ENCODE data around the gene MARCHF3. TPM values are rescaled to one million over a fixed set of nuclear protein-coding genes. Genes with fewer than 3 reads are reported as not detected.

Gene MARCHF3
- total RNA-seq, 1 experiment from 2014 or later, result 16.1 TPM

- no peak for TF ChIP-seq ATF6 (CRISPR knock-in tag; IDR thresholded peaks at IDR 0.05)
- no peak for TF ChIP-seq AFF4 (CRISPR knock-in tag; IDR thresholded peaks at IDR 0.05; ENCODE audit: borderline replicate concordance)
- TF ChIP-seq KAT7 (CRISPR knock-in tag; IDR thresholded peaks at IDR 0.05; ENCODE audit: borderline replicate concordance), result no peak
- no peak for TF ChIP-seq CREB1 (CRISPR knock-in tag; IDR thresholded peaks at IDR 0.05)
- TF ChIP-seq PRRX2 (CRISPR knock-in tag; IDR thresholded peaks at IDR 0.05), result no peak
- no peak for TF ChIP-seq USF1 (CRISPR knock-in tag; IDR thresholded peaks at IDR 0.05)
- TF ChIP-seq RELA (CRISPR knock-in tag; IDR thresholded peaks at IDR 0.05; ENCODE audit: borderline replicate concordance), result no peak
- TF ChIP-seq ZSCAN18 (CRISPR knock-in tag; IDR thresholded peaks at IDR 0.05), result no peak
- TF ChIP-seq SMAD4 (CRISPR knock-in tag; IDR thresholded peaks at IDR 0.05), result no peak
- TF ChIP-seq SP1 (CRISPR knock-in tag; conservative IDR thresholded peaks at IDR 0.05), result no peak
- TF ChIP-seq E2F1 (CRISPR knock-in tag; IDR thresholded peaks at IDR 0.05), result no peak
- TF ChIP-seq ZNF317 (CRISPR knock-in tag; IDR thresholded peaks at IDR 0.05; ENCODE audit: borderline replicate concordance, low read depth), result no peak
These were observed 35.3 kb downstream of the MARCHF3 start (continued) for GRCh38 chr5:126995039-126995438.

GRCh38 chr5:126994485-126994884, 35.9 kb downstream of the MARCHF3 start:
- POLR2A ChIA-PET, result interaction anchor here (0.8 kb wide), 1 partner anchor 18 kb away, joined by 3 read pairs; no protein-coding TSS in a partner anchor
- no peaks in the 10 kb centered on the region for H3K27me3 Mint-ChIP-seq (ENCODE audit: low read depth)
- ATAC-seq (no peak), DNase-seq (ENCODE audit: low spot score) (no peak)
- CTCF ChIA-PET, result no interaction called here
- peaks cover 6% of the 10 kb centered on the region for H3K9me3 Mint-ChIP-seq
- TF ChIP-seq ERG (CRISPR knock-in tag; IDR thresholded peaks at IDR 0.05) (no peak), ZNF317 (CRISPR knock-in tag; IDR thresholded peaks at IDR 0.05; ENCODE audit: borderline replicate concordance, low read depth) (no peak), E2F4 (CRISPR knock-in tag; IDR thresholded peaks at IDR 0.05; ENCODE audit: borderline replicate concordance, low read depth) (no peak), RELA (CRISPR knock-in tag; IDR thresholded peaks at IDR 0.05; ENCODE audit: borderline replicate concordance) (no peak), GRHL2 (CRISPR knock-in tag; IDR thresholded peaks at IDR 0.05; ENCODE audit: insufficient replicate concordance, severe bottlenecking) (no peak), NFATC4 (CRISPR knock-in tag; IDR thresholded peaks at IDR 0.05) (no peak), SOX15 (CRISPR knock-in tag; IDR thresholded peaks at IDR 0.05) (no peak)
- H3K4me3 Mint-ChIP-seq, result no peak overlapping the region
- peaks cover 6% of the 10 kb centered on the region; the same call in 1 of the 2 replicates for H3K36me3 Mint-ChIP-seq
- H3K27ac Mint-ChIP-seq, result no peak overlapping the region
- peaks cover 12% of the 10 kb centered on the region for H3K4me1 Mint-ChIP-seq

Data from WTC11 (cell line).